Body of pancreas (tissue), 4 donors: ENCODE results near the gene ZNF805. TPM values are rescaled to one million over a fixed set of nuclear protein-coding genes. Genes with fewer than 3 reads are reported as not detected.
"Not testable (repeated sequence)": the region's sequence is repeated elsewhere in the genome, so short reads cannot be mapped to it uniquely, and the experiment has no call there.

Experiments used
- ATAC-seq: fragments of 150-250 bp; one replicate; pipeline ENCODE4 v1.9.1; 2016
- DNase-seq, 4 donors: peaks; one replicate each; pipeline ENCODE4 v3.0.0-alpha.2; 2019
- H3K27ac ChIP-seq, 4 donors: fragments of 200-600 bp; sonication (generic); 1 replicate in 3 of 4; 2 replicates in 1 of 4; pipeline versions ENCODE4 v1.5.1 to v1.6.1; 2016 to 2019; ENCODE audit warnings: mild to moderate bottlenecking in 1 of 4, mixed read lengths in 1 of 4, moderate library complexity in 1 of 4
- H3K27me3 ChIP-seq, 2 donors: fragments of 200-600 bp; sonication (generic); one replicate each; pipeline ENCODE4 v1.6.0; 2016; ENCODE audit warnings: mild to moderate bottlenecking in 1 of 2
- H3K36me3 ChIP-seq, 2 donors: fragments of 200-600 bp; sonication (generic); replicated peaks in 1 of 2; 2 replicates each; pipeline ENCODE4 v1.5.1; 2016; ENCODE audit warnings: low read depth in 2 of 2; ENCODE audit not compliant: insufficient read depth in 1 of 2
- H3K4me1 ChIP-seq: fragments of 200-600 bp; sonication (generic); one replicate; pipeline ENCODE4 v1.6.0; 2016
- H3K4me3 ChIP-seq, 2 donors: fragments of 200-600 bp; sonication (generic); 1 replicate in 1 of 2; 2 replicates in 1 of 2; pipeline ENCODE4 v1.5.1; 2016 to 2019
- H3K9me3 ChIP-seq, 3 donors: fragments of 200-600 bp; sonication (generic); 1 replicate in 2 of 3; 2 replicates in 1 of 3; pipeline ENCODE4 v1.5.1; 2016
- POLR2A ChIP-seq, 3 donors: fragments of 450-650 bp; IDR thresholded peaks; one replicate each; pipeline ENCODE4 v1.6.1; 2016; ENCODE audit warnings: antibody characterized with exemption in 3 of 3, mild to moderate bottlenecking in 2 of 3
- WGBS, 2 donors: methylation state at CpG; one replicate each; pipeline ENCODE4 v1.1.5; 2017; 5-methylcytosine and 5-hydroxymethylcytosine counted together
- intact Hi-C: fragments of 100-400 bp; cut with DNase I; formaldehyde crosslinking; loops from one replicate; pipeline ENCODE4 v1.15.1; 2023
- total RNA-seq, 2 donors: library from RNA; depleted of rRNA; stranded (reverse); fragments of >200 nt; gene quantifications; one replicate each; pipeline ENCODE4 v1.1.0, GENCODE V29; 2016
- TF ChIP-seq, protein P1 (sequence below), 7 experiments: fragments of 450-650 bp in 4 of 7; fragments of 200-600 bp in 3 of 7; sonication (generic) in 3 of 7; IDR thresholded peaks; one replicate each; pipeline ENCODE4 v1.5.1; 2016 to 2019; ENCODE audit warnings: antibody characterized with exemption in 7 of 7

Gene ZNF805
- total RNA-seq, 2 donors from 2014 or later: 8.8 to 13.8 TPM

DNA sequence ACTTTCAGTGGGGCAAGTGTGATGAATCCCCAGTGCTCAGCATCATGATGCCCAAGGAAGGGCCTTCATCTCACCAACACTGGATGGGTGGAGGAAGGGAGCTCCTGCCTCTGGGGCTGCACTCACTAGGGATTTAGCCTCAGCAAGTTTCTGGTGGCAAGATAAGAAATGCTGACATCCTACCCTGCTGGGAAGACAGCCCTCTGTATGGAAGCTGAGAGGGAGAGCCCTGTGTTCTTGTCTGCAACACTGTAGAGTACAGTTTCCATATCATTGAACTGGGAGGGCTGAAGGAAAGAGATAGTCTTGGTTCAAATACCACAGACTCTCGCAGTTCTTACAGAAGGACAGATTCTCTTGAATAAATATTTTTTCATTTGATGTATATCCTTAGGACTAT, 32.6 kb downstream of the ZNF805 start:
- intact Hi-C loops: no loop called here
- H3K4me1 ChIP-seq: no peaks in the 10 kb centered on the region
- no peaks in the 10 kb centered on the region for H3K36me3 ChIP-seq
- H3K27ac ChIP-seq: no peak overlapping the region
- H3K9me3 ChIP-seq: no peaks in the 10 kb centered on the region
- no peak for DNase-seq
- no peak overlapping the region for H3K4me3 ChIP-seq
- TF ChIP-seq POLR2A (IDR thresholded peaks at IDR 0.05): no peak
- TF ChIP-seq, protein P1, sequence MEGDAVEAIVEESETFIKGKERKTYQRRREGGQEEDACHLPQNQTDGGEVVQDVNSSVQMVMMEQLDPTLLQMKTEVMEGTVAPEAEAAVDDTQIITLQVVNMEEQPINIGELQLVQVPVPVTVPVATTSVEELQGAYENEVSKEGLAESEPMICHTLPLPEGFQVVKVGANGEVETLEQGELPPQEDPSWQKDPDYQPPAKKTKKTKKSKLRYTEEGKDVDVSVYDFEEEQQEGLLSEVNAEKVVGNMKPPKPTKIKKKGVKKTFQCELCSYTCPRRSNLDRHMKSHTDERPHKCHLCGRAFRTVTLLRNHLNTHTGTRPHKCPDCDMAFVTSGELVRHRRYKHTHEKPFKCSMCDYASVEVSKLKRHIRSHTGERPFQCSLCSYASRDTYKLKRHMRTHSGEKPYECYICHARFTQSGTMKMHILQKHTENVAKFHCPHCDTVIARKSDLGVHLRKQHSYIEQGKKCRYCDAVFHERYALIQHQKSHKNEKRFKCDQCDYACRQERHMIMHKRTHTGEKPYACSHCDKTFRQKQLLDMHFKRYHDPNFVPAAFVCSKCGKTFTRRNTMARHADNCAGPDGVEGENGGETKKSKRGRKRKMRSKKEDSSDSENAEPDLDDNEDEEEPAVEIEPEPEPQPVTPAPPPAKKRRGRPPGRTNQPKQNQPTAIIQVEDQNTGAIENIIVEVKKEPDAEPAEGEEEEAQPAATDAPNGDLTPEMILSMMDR (IDR thresholded peaks at IDR 0.05): no peak
- ATAC-seq: no peak
- WGBS, 2 donors: 33 to 100% methylated on average over 1 of the region's 1 CpG
- H3K27me3 ChIP-seq: no peaks in the 10 kb centered on the region

DNA sequence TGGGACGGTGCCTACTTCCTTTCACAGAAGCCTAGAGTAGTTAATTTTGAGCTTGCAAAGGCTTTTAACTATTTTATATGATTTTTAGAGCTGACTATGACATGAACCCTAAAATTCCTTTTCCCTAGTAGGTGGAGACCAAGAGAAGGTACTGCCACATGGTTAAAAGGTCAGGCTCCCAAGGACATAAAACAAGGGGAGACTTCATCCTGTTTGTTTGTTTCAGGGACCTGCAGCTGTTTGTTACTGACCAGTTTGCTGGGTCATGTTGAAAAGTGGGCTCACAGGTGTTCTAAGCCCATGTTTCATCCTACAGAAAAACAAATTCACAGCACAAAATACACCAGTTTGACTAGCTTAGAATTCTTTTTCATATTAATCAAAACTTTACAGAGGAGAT, 36.0 kb downstream of the ZNF805 start:
- H3K4me1 ChIP-seq: peaks cover 12% of the 10 kb centered on the region
- DNase-seq (no peak), ATAC-seq (no peak)
- no peak overlapping the region for H3K4me3 ChIP-seq
- intact Hi-C loops: no loop called here
- H3K9me3 ChIP-seq: no peaks in the 10 kb centered on the region
- WGBS, 2 donors: 83 to 100% methylated on average over 1 of the region's 1 CpG
- no peaks in the 10 kb centered on the region for H3K36me3 ChIP-seq
- TF ChIP-seq POLR2A (IDR thresholded peaks at IDR 0.05): no peak
- TF ChIP-seq, protein P1 (IDR thresholded peaks at IDR 0.05): no peak
- H3K27me3 ChIP-seq: no peaks in the 10 kb centered on the region
- no peak overlapping the region for H3K27ac ChIP-seq

DNA sequence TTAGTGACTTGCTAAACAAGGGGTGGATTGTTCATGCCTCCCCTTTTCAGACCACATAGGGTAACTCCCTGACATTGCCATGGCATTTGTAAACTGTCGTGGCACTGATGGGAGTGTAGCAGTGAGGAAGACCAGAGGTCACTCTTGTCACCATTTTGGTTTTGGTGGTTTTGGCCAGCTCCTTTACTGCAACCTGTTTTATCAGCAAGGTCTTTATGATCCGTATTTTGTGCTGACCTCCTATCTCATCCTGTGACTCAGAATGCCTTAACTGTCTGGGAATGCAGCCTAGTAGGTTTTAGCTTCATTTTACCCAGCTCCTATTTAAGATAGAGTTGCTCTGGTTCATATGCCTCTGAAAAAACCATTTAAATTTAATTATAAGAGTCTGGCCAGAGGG, 38.0 kb downstream of the ZNF805 start:
- intact Hi-C loops, H3K27ac ChIP-seq, DNase-seq, H3K27me3 ChIP-seq, ATAC-seq, H3K36me3 ChIP-seq, H3K9me3 ChIP-seq, H3K4me3 ChIP-seq: not testable (repeated sequence)
- WGBS, 2 donors: 82 to 84% methylated on average over 2 of the region's 2 CpGs
- peaks cover 25% of the 10 kb centered on the region for H3K4me1 ChIP-seq

DNA sequence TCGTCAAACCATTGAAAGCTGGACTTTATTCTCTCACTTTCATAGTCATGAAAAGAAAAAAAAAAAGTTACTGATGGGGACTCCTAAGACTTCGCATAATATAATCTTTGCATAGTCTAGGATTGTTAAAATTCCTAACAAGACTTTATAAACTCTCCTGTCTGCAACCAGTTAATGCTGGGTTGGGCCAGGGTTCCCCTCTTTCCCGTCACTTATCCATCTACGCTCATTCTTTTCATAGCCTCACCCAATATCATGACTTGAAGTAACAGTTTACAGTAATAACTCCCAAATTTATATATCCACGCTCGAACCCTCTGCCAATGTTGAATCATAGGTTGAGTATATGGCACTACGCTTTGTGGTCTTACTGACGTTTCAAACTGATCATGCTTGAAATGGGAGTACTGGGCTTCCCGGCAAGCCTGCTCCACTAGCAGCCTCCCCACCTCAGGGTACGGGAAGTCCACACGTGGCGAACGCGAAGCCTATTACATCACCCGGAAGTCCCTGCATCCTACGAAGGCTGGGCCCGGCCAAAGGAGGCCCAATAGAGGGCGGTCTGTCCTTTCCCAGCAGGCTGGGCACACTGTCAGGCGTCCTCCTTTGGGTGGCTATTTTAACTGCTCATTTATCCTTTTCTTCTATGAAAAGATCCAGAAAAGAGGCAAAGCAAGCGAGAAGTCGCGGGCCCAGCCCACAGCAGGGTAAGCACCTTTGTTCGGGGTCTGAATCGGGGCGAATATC, 39.2 kb downstream of the ZNF805 start:
- intact Hi-C loops: no loop called here
- no peaks in the 10 kb centered on the region for H3K9me3 ChIP-seq
- TF ChIP-seq, protein P1 (IDR thresholded peaks at IDR 0.05): peak in 4 of 7 experiments; percentile 14 to 36 (median 22)
- peak in 2 of 3 donors; percentile 93 to 94 for TF ChIP-seq POLR2A (IDR thresholded peaks at IDR 0.05)
- H3K36me3 ChIP-seq: peaks cover 1 to 4% of the 10 kb centered on the region in 2 donors
- no peaks in the 10 kb centered on the region for H3K27me3 ChIP-seq
- ATAC-seq (peak; percentile 92), DNase-seq (peak; percentile 85 to 95 (median 91))
- peak overlapping the region; percentile 91 to 95 for H3K4me3 ChIP-seq
- H3K4me1 ChIP-seq: peaks cover 25% of the 10 kb centered on the region
- H3K27ac ChIP-seq: peak overlapping the region; percentile 94 to 99 (median 96)
- WGBS, 2 donors: 6 to 12% methylated on average over 11 to 25 of the region's 25 CpGs

DNA sequence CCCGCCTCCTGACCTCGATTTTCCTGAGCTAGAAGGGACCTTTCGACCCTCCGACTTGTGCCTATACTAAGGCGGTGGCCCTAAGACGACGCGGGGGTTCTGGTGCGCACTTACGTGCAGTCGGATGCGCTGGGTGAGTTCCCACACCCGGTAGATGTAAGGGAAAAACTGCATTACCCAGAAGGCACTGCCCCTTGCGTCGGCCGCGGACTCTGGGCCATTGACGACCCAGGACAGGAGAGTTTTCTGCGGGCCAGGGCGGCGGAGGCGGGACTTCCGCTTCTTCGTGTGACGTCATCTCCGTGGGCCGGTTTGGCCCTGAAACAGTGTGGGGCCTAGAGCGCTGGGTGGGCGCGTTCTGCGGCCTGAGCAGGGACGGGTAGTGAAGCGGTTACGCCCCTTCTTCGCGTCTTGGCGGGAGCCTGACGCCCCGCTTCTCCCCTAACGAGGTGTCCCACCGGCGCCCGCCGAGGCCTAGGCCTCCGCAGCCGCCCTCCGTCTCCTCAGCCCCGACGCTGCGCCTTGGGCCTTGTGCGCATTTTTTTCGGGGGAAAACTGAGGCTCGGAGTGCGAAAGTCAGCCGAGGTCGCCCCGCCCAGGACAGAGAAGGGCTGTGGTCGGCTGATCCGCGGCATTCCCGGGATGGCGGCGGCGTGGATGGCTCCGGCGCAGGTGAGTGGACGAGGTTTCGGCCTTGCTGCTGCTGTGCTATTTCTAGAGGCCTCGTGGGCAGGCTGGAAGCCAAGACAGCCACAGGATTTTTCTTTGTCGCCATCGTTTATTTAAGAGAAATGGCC, 39.9 kb downstream of the ZNF805 start, which contains the start of gene ZNF460:
ZNF460 (plus strand) TSS at position 321 of the 797 bp plus-strand sequence; CDS start at position 643, 322 bp downstream.
- ATAC-seq: peak; percentile 97
- Histone ChIP-seq H3K4me1 (peaks cover 25% of the 10 kb centered on the region), H3K27me3 (no peaks in the 10 kb centered on the region), H3K27ac (peak within 1 kb of the TSS; percentile 94 to 99 (median 96)), H3K36me3 (peaks cover 9 to 11% of the 10 kb centered on the region in 2 donors), H3K9me3 (peaks cover 0 to 3% (median 0%) of the 10 kb centered on the region in 3 donors), H3K4me3 (peak within 1 kb of the TSS; percentile 91 to 95)
- DNase-seq: peak; percentile 96 to 98 (median 96)
- intact Hi-C loops: no loop called here
- TF ChIP-seq, protein P1 (IDR thresholded peaks at IDR 0.05): no peak
- TF ChIP-seq POLR2A (IDR thresholded peaks at IDR 0.05): peak; percentile 52 to 89 (median 89)
- 0% methylated on average over 29 to 70 of the region's 71 CpGs for WGBS, 2 donors
